GM23338 (cell line): ENCODE data around the gene TMEM123. TPM values are rescaled to one million over a fixed set of nuclear protein-coding genes. Genes with fewer than 3 reads are reported as not detected.
A peak's percentile ranks its signal among the peaks of the same experiment; 100 is the strongest.

Experiments
- ATAC-seq: fragments of 200-7000 bp; cut with Tn5 transposase; 3 replicates; pipeline ENCODE4 v1.9.1; 2020
- DNase-seq: peaks from one replicate; pipeline ENCODE4 v3.0.0-alpha.2; 2015; ENCODE audit warnings: low spot score
- H2AFZ ChIP-seq: fragments of 200-600 bp; sonication (generic); 2 replicates; pipeline ENCODE4 v1.8.0; 2016; ENCODE audit warnings: antibody characterized with exemption, mild to moderate bottlenecking, moderate library complexity
- H3F3A ChIP-seq: fragments of 200-600 bp; sonication (generic); replicated peaks from 2 replicates; pipeline ENCODE4 v1.8.0; 2017; ENCODE audit warnings: antibody characterized with exemption, mixed run types, low read depth
- H3K27ac ChIP-seq: fragments of 200-600 bp; sonication (generic); 2 replicates; pipeline ENCODE4 v1.6.1; 2016; ENCODE audit warnings: low read depth
- H3K27me3 ChIP-seq: fragments of 200-600 bp; sonication (generic); 2 replicates; pipeline ENCODE4 v1.8.0; 2016; ENCODE audit warnings: mild to moderate bottlenecking, mixed run types, moderate library complexity; ENCODE audit not compliant: insufficient read depth
- H3K36me3 ChIP-seq: fragments of 200-600 bp; sonication (generic); 2 replicates; pipeline ENCODE4 v1.8.0; 2016; ENCODE audit warnings: mild to moderate bottlenecking; ENCODE audit not compliant: insufficient read depth
- H3K4me1 ChIP-seq: fragments of 200-600 bp; sonication (generic); 2 replicates; pipeline ENCODE4 v1.8.0; 2016; ENCODE audit warnings: mild to moderate bottlenecking, moderate library complexity; ENCODE audit not compliant: insufficient read depth
- H3K4me2 ChIP-seq: fragments of 200-600 bp; sonication (generic); 2 replicates; pipeline ENCODE4 v1.7.1; 2017; ENCODE audit warnings: mixed run types
- H3K4me3 ChIP-seq: fragments of 200-600 bp; sonication (generic); 2 replicates; pipeline ENCODE4 v1.6.1; 2016; ENCODE audit warnings: mixed run types
- H3K79me2 ChIP-seq: fragments of 200-600 bp; sonication (generic); replicated peaks from 2 replicates; pipeline ENCODE4 v1.8.0; 2017; ENCODE audit warnings: mild to moderate bottlenecking; ENCODE audit not compliant: insufficient read depth
- H3K9me2 ChIP-seq: fragments of 200-600 bp; sonication (generic); 2 replicates; pipeline ENCODE4 v1.8.0; 2017; ENCODE audit not compliant: insufficient read depth
- H4K20me1 ChIP-seq: fragments of 200-600 bp; sonication (generic); replicated peaks from 2 replicates; pipeline ENCODE4 v1.8.0; 2017; ENCODE audit warnings: mild to moderate bottlenecking; ENCODE audit not compliant: insufficient read depth
- H3K27ac Mint-ChIP-seq: 2 replicates; pipeline ENCODE4 v1.8.0; 2020; ENCODE audit warnings: inconsistent platforms, mild to moderate bottlenecking, moderate library complexity, mixed read lengths
- H3K27me3 Mint-ChIP-seq: 3 replicates; pipeline ENCODE4 v1.8.0; 2022; ENCODE audit warnings: low read depth, mild to moderate bottlenecking, moderate library complexity, mixed read lengths, inconsistent platforms; ENCODE audit not compliant: insufficient read depth, poor library complexity
- H3K36me3 Mint-ChIP-seq: 3 replicates; pipeline ENCODE4 v1.8.0; 2021; ENCODE audit warnings: low read depth, mild to moderate bottlenecking, inconsistent platforms, moderate library complexity, mixed read lengths
- H3K4me1 Mint-ChIP-seq: 3 replicates; pipeline ENCODE4 v1.8.0; 2020; ENCODE audit warnings: mild to moderate bottlenecking, inconsistent platforms, mixed read lengths
- H3K4me3 Mint-ChIP-seq: 3 replicates; pipeline ENCODE4 v1.8.0; 2021; ENCODE audit warnings: moderate library complexity, mild to moderate bottlenecking, inconsistent platforms, mixed read lengths
- H3K9me3 Mint-ChIP-seq: 3 replicates; pipeline ENCODE4 v1.8.0; 2020; ENCODE audit warnings: moderate library complexity, mild to moderate bottlenecking, inconsistent platforms, mixed read lengths
- CREB1 ChIP-seq: fragments of 250-450 bp; sonication (Bioruptor Pico); IDR thresholded peaks from 2 replicates; pipeline ENCODE4 v1.5.0; 2020; ENCODE audit warnings: low read depth, mild to moderate bottlenecking, moderate library complexity
- CTCF ChIP-seq, 2 experiments: fragments of 200-600 bp in 1 of 2; sonication (generic) in 1 of 2; conservative IDR thresholded peaks; 2 replicates each; pipeline versions ENCODE4 v1.5.1 to v1.6.1; 2016 to 2017; ENCODE audit warnings: antibody characterized with exemption in 2 of 2, low read depth in 2 of 2, mild to moderate bottlenecking in 2 of 2, moderate library complexity in 1 of 2
- EZH2phosphoT487 ChIP-seq: fragments of 200-600 bp; sonication (generic); IDR thresholded peaks from one replicate; pipeline ENCODE4 v1.8.1; 2018; ENCODE audit warnings: antibody characterized with exemption; ENCODE audit not compliant: unreplicated experiment
- JUNB ChIP-seq: IDR thresholded peaks from one replicate; pipeline ENCODE4 v1.6.1; 2016; ENCODE audit warnings: antibody characterized with exemption; ENCODE audit not compliant: unreplicated experiment
- NANOG ChIP-seq: IDR thresholded peaks from 2 replicates; pipeline ENCODE4 v1.6.1; 2016; ENCODE audit warnings: antibody characterized with exemption, borderline replicate concordance
- STAT1 ChIP-seq: IDR thresholded peaks from one replicate; pipeline ENCODE4 v1.6.1; 2016; ENCODE audit warnings: antibody characterized with exemption; ENCODE audit not compliant: unreplicated experiment
- ZNF114 ChIP-seq: fragments of 250-450 bp; sonication (Bioruptor Pico); IDR thresholded peaks from 2 replicates; pipeline ENCODE4 v1.5.0; 2020; ENCODE audit warnings: mild to moderate bottlenecking, moderate library complexity
- polyA plus RNA-seq: library from polyadenylated mRNA; unstranded; fragments of >200 nt; fragmentation: Nextera tagmentation; extraction: Ambion mirVana; gene quantifications from 2 replicates; pipeline ENCODE4 v1.2.1, GENCODE V29; 2016
- total RNA-seq: library from RNA; depleted of rRNA; stranded (reverse); fragments of >200 nt; shearing (Covaris generic); gene quantifications from 2 replicates; pipeline ENCODE4 v1.2.3, GENCODE V29; 2014
- TF ChIP-seq, protein P1 (sequence below): fragments of 250-450 bp; sonication (Bioruptor Pico); IDR thresholded peaks from 2 replicates; pipeline ENCODE4 v1.5.0; 2020; ENCODE audit warnings: mild to moderate bottlenecking, moderate library complexity

The TMEM123 gene
- total and polyA plus RNA-seq, 2 experiments from 2014 or later: 44.1 to 61.0 TPM

DNA sequence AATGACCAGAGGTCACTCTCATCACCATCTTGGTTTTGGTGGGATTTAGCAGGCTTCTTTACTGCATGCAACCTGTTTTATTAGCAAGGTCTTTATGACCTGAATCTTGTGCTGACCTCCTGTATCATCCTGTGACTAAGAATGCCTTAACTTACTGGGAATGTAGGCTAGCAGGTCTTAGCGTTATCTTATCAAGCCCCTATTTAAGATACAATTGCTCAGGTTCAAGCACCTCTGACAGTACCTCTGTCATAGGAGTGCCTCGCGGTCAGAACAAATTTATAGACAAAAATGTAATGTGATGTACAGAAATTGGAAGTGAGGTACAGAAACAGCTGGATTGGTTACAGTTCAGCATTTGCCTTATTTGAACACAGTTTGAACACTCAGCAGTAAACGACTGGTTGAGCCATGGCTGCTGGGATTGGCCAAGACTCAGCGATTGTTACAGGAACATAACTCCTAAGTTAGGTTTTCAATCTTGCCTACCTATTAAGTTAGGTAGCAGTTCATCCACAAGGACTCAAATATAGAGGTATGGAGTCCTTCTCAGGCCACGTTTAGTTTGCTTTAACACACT lies 16.1 kb upstream of the TMEM123 start:
- Mint-ChIP-seq H3K27ac (no peak overlapping the region), H3K27me3 (peaks cover 4% of the 10 kb centered on the region)
- 0 out of 2 replicates have a peak overlapping the region, but pooled peaks have one; percentile 28 for H2AFZ ChIP-seq

More for the DNA sequence above, 16.1 kb upstream of the TMEM123 start:
- TF ChIP-seq JUNB (no peak), ZNF114 (CRISPR knock-in tag) (no peak), EZH2phosphoT487 (no peak), STAT1 (no peak), CREB1 (CRISPR knock-in tag) (no peak), NANOG (no peak), CTCF (conservative IDR thresholded peaks at IDR 0.05; ENCODE audit: low read depth in 2 of 2) (no peak)
- TF ChIP-seq, protein P1, sequence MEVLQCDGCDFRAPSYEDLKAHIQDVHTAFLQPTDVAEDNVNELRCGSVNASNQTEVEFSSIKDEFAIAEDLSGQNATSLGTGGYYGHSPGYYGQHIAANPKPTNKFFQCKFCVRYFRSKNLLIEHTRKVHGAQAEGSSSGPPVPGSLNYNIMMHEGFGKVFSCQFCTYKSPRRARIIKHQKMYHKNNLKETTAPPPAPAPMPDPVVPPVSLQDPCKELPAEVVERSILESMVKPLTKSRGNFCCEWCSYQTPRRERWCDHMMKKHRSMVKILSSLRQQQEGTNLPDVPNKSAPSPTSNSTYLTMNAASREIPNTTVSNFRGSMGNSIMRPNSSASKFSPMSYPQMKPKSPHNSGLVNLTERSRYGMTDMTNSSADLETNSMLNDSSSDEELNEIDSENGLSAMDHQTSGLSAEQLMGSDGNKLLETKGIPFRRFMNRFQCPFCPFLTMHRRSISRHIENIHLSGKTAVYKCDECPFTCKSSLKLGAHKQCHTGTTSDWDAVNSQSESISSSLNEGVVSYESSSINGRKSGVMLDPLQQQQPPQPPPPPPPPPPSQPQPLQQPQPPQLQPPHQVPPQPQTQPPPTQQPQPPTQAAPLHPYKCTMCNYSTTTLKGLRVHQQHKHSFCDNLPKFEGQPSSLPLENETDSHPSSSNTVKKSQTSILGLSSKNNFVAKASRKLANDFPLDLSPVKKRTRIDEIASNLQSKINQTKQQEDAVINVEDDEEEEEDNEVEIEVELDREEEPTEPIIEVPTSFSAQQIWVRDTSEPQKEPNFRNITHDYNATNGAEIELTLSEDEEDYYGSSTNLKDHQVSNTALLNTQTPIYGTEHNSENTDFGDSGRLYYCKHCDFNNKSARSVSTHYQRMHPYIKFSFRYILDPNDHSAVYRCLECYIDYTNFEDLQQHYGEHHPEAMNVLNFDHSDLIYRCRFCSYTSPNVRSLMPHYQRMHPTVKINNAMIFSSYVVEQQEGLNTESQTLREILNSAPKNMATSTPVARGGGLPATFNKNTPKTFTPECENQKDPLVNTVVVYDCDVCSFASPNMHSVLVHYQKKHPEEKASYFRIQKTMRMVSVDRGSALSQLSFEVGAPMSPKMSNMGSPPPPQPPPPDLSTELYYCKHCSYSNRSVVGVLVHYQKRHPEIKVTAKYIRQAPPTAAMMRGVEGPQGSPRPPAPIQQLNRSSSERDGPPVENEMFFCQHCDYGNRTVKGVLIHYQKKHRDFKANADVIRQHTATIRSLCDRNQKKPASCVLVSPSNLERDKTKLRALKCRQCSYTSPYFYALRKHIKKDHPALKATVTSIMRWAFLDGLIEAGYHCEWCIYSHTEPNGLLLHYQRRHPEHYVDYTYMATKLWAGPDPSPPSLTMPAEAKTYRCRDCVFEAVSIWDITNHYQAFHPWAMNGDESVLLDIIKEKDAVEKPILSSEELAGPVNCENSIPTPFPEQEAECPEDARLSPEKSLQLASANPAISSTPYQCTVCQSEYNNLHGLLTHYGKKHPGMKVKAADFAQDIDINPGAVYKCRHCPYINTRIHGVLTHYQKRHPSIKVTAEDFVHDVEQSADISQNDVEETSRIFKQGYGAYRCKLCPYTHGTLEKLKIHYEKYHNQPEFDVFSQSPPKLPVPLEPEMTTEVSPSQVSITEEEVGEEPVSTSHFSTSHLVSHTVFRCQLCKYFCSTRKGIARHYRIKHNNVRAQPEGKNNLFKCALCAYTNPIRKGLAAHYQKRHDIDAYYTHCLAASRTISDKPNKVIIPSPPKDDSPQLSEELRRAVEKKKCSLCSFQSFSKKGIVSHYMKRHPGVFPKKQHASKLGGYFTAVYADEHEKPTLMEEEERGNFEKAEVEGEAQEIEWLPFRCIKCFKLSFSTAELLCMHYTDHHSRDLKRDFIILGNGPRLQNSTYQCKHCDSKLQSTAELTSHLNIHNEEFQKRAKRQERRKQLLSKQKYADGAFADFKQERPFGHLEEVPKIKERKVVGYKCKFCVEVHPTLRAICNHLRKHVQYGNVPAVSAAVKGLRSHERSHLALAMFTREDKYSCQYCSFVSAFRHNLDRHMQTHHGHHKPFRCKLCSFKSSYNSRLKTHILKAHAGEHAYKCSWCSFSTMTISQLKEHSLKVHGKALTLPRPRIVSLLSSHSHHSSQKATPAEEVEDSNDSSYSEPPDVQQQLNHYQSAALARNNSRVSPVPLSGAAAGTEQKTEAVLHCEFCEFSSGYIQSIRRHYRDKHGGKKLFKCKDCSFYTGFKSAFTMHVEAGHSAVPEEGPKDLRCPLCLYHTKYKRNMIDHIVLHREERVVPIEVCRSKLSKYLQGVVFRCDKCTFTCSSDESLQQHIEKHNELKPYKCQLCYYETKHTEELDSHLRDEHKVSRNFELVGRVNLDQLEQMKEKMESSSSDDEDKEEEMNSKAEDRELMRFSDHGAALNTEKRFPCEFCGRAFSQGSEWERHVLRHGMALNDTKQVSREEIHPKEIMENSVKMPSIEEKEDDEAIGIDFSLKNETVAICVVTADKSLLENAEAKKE (CRISPR knock-in tag): no peak
- no peaks in the 10 kb centered on the region for H4K20me1 ChIP-seq
- DNase-seq (no peak), ATAC-seq (no peak)
- no peaks in the 10 kb centered on the region for H3K36me3 ChIP-seq
- H3K27me3 ChIP-seq: no peaks in the 10 kb centered on the region
- Mint-ChIP-seq H3K4me1 (no peaks in the 10 kb centered on the region), H3K4me3 (no peak overlapping the region), H3K9me3 (no peaks in the 10 kb centered on the region), H3K36me3 (no peaks in the 10 kb centered on the region)
- H3K4me3 ChIP-seq: no peak overlapping the region
- H3K27ac ChIP-seq: no peak overlapping the region
- no peaks in the 10 kb centered on the region for H3K79me2 ChIP-seq
- H3K9me2 ChIP-seq: no peaks in the 10 kb centered on the region
- no peaks in the 10 kb centered on the region for H3F3A ChIP-seq
- no peak overlapping the region for H3K4me2 ChIP-seq
- no peaks in the 10 kb centered on the region for H3K4me1 ChIP-seq
